Transverse colon (tissue), 4 donors: ENCODE results near the gene CHPT1.

Experiments used
- CTCF ChIP-seq, 5 experiments: fragments of 200-600 bp in 3 of 5; fragments of 450-650 bp in 2 of 5; sonication (generic) in 3 of 5; IDR thresholded peaks; 1 replicate in 2 of 5; 2 replicates in 3 of 5; pipeline ENCODE4 v1.5.1; 2016 to 2017; ENCODE audit warnings: antibody characterized with exemption in 5 of 5, inconsistent platforms in 3 of 5, mild to moderate bottlenecking in 2 of 5, moderate library complexity in 1 of 5
- POLR2AphosphoS5 ChIP-seq, 3 donors: sonication (generic); formaldehyde crosslinking; IDR thresholded peaks; one replicate each; pipeline ENCODE4 v1.6.1; 2016; ENCODE audit warnings: antibody characterized with exemption in 3 of 3

DNA sequence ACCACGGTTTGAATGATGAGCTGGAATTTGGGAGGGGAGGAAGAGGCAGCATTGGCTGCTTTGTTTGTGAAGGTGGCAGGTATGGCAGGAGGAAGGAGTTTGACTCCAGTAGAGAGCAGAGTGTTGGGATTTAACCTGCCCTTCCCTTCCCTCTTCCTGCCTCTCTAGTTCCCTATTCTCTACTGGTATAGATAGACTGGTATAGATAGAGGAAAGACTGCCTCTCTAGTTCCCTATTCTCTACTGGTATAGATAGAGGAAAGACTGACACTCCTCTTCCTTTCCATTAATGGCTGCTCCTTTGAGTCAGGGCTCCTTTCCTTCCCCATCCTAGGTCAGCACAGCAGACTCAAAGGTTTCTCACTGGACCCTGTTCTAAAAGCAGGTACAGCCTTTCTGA, 50.3 kb downstream of the CHPT1 start:
- TF ChIP-seq CTCF (IDR thresholded peaks at IDR 0.05) (no peak), POLR2AphosphoS5 (IDR thresholded peaks at IDR 0.05) (no peak)
